ENCODE measurements around the gene AMOTL1. TPM values are rescaled to one million over a fixed set of nuclear protein-coding genes. Genes with fewer than 3 reads are reported as not detected.
"Not testable (repeated sequence)": the region's sequence is repeated elsewhere in the genome, so short reads cannot be mapped to it uniquely, and the experiment has no call there.

The AMOTL1 gene
- total RNA-seq, 1 experiment from 2014 or later, result 8.7 TPM

GRCh38 chr11:94831529-94831928 lies 63.4 kb downstream of the AMOTL1 start:
- DNase-seq (ENCODE audit: low read depth), result no peak
- in situ Hi-C loops (cut with HindIII; ENCODE audit: low pct_unique_long_range_greater_than_20kb, low sequenced_read_pairs), result no loop called here

GRCh38 chr11:94832604-94833235 lies 64.6 kb downstream of the AMOTL1 start:
- in situ Hi-C loops (cut with HindIII; ENCODE audit: low pct_unique_long_range_greater_than_20kb, low sequenced_read_pairs), result no loop called here
- DNase-seq (ENCODE audit: low read depth), result no peak

- in situ Hi-C loops (cut with HindIII; ENCODE audit: low pct_unique_long_range_greater_than_20kb, low sequenced_read_pairs), result no loop called here
- no peak for DNase-seq (ENCODE audit: low read depth)
Measured at GRCh38 chr11:94834911-94835593, 66.9 kb downstream of the AMOTL1 start.

GRCh38 chr11:94835594-94835927 lies 67.4 kb downstream of the AMOTL1 start:
- DNase-seq (ENCODE audit: low read depth), result no peak
- in situ Hi-C loops (cut with HindIII; ENCODE audit: low pct_unique_long_range_greater_than_20kb, low sequenced_read_pairs), result no loop called here

- no peak for DNase-seq (ENCODE audit: low read depth)
- in situ Hi-C loops (cut with HindIII; ENCODE audit: low pct_unique_long_range_greater_than_20kb, low sequenced_read_pairs), result no loop called here
Measured at GRCh38 chr11:94837317-94837716, 69.2 kb downstream of the AMOTL1 start.

GRCh38 chr11:94838027-94838731 lies 70.0 kb downstream of the AMOTL1 start:
- in situ Hi-C loops (cut with HindIII; ENCODE audit: low pct_unique_long_range_greater_than_20kb, low sequenced_read_pairs), result no loop called here
- no peak for DNase-seq (ENCODE audit: low read depth)

GRCh38 chr11:94840209-94840608 lies 72.1 kb downstream of the AMOTL1 start:
- no peak for DNase-seq (ENCODE audit: low read depth)
- in situ Hi-C loops (cut with HindIII; ENCODE audit: low pct_unique_long_range_greater_than_20kb, low sequenced_read_pairs), result no loop called here

- no peak for DNase-seq (ENCODE audit: low read depth)
- in situ Hi-C loops (cut with HindIII; ENCODE audit: low pct_unique_long_range_greater_than_20kb, low sequenced_read_pairs), result no loop called here
Measured at GRCh38 chr11:94844031-94844430, 75.9 kb downstream of the AMOTL1 start.

GRCh38 chr11:94845622-94846021 lies 77.5 kb downstream of the AMOTL1 start:
- in situ Hi-C loops (cut with HindIII; ENCODE audit: low pct_unique_long_range_greater_than_20kb, low sequenced_read_pairs), result no loop called here
- no peak for DNase-seq (ENCODE audit: low read depth)

- no peak for DNase-seq (ENCODE audit: low read depth)
- in situ Hi-C loops (cut with HindIII; ENCODE audit: low pct_unique_long_range_greater_than_20kb, low sequenced_read_pairs), result no loop called here
Measured at GRCh38 chr11:94849839-94850238, 81.7 kb downstream of the AMOTL1 start.

GRCh38 chr11:94851864-94852636 lies 83.9 kb downstream of the AMOTL1 start:
- no peak for DNase-seq (ENCODE audit: low read depth)
- in situ Hi-C loops (cut with HindIII; ENCODE audit: low pct_unique_long_range_greater_than_20kb, low sequenced_read_pairs), result no loop called here

GRCh38 chr11:94853288-94853687 lies 85.1 kb downstream of the AMOTL1 start:
- DNase-seq (ENCODE audit: low read depth); in situ Hi-C loops (cut with HindIII; ENCODE audit: low pct_unique_long_range_greater_than_20kb, low sequenced_read_pairs): not testable (repeated sequence)

- DNase-seq (ENCODE audit: low read depth), result no peak
- in situ Hi-C loops (cut with HindIII; ENCODE audit: low pct_unique_long_range_greater_than_20kb, low sequenced_read_pairs), result no loop called here
Measured at GRCh38 chr11:94853836-94854235, 85.7 kb downstream of the AMOTL1 start.

- no peak for DNase-seq (ENCODE audit: low read depth)
- in situ Hi-C loops (cut with HindIII; ENCODE audit: low pct_unique_long_range_greater_than_20kb, low sequenced_read_pairs), result no loop called here
Measured at GRCh38 chr11:94854770-94855633, 86.8 kb downstream of the AMOTL1 start.

- DNase-seq (ENCODE audit: low read depth), result no peak
- in situ Hi-C loops (cut with HindIII; ENCODE audit: low pct_unique_long_range_greater_than_20kb, low sequenced_read_pairs), result no loop called here
Measured at GRCh38 chr11:94855666-94856065, 87.5 kb downstream of the AMOTL1 start.

- DNase-seq (ENCODE audit: low read depth), result no peak
- in situ Hi-C loops (cut with HindIII; ENCODE audit: low pct_unique_long_range_greater_than_20kb, low sequenced_read_pairs), result no loop called here
Measured at GRCh38 chr11:94856443-94856842, 88.3 kb downstream of the AMOTL1 start.

GRCh38 chr11:94857337-94857736 lies 89.2 kb downstream of the AMOTL1 start:
- in situ Hi-C loops (cut with HindIII; ENCODE audit: low pct_unique_long_range_greater_than_20kb, low sequenced_read_pairs), result no loop called here

More at GRCh38 chr11:94857337-94857736, 89.2 kb downstream of the AMOTL1 start:
- DNase-seq (ENCODE audit: low read depth), result no peak
